ENCODE results near the gene MAD2L2. TPM values are rescaled to one million over a fixed set of nuclear protein-coding genes. Genes with fewer than 3 reads are reported as not detected.

MAD2L2 gene
- total RNA-seq, 1 experiment from 2014 or later = 93.8 TPM

DNA sequence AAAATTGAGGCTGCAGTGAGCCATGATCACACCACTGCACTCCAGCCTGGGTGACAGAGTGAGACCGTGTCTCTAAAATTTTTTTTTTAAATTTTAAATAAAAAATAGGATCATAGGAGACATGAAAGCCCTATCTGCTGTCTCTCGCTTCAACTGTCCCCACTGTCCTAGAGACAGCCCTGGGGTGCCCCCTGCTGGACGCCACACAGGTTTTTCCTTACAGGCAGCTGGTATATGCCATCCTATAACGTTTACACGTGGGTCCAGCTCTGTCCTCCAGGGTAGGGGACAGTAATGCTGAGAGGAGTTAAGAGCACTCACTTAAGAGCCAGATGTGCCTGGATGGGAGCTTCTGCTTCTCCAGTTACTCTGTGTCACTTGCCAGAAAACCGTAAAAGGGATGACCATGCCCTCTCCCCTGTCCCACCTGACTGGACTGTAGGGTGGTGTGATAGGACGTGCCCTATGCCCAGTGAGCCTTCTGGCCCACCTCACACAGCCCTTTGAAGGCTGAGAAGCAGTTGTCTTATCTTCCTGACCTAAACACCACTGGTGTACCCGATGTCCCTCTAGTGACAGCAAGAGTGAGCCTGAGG, 35.2 kb downstream of the MAD2L2 start:
- no peaks in the 10 kb centered on the region for H3K9me2 ChIP-seq (ENCODE audit: insufficient read depth)
- ATAC-seq (peak; percentile 78), DNase-seq (ENCODE audit: low read depth, low spot score) (peak; percentile 62)
- H3K4me3 ChIP-seq (replicated peaks in 1 of 2; ENCODE audit: low read depth in 1 of 2, low read length in 2 of 2) = no peak overlapping the region
- no peak overlapping the region for H3K27ac ChIP-seq (ENCODE audit: low read depth, low read length)
- no peaks in the 10 kb centered on the region for H4K20me1 ChIP-seq (ENCODE audit: insufficient read depth)
- H3K27me3 ChIP-seq (ENCODE audit: insufficient read depth, low read length) = no peaks in the 10 kb centered on the region
- H2AFZ ChIP-seq (ENCODE audit: low read depth, low read length, poor library complexity, severe bottlenecking) = no peak overlapping the region
- TF ChIP-seq, protein P1, sequence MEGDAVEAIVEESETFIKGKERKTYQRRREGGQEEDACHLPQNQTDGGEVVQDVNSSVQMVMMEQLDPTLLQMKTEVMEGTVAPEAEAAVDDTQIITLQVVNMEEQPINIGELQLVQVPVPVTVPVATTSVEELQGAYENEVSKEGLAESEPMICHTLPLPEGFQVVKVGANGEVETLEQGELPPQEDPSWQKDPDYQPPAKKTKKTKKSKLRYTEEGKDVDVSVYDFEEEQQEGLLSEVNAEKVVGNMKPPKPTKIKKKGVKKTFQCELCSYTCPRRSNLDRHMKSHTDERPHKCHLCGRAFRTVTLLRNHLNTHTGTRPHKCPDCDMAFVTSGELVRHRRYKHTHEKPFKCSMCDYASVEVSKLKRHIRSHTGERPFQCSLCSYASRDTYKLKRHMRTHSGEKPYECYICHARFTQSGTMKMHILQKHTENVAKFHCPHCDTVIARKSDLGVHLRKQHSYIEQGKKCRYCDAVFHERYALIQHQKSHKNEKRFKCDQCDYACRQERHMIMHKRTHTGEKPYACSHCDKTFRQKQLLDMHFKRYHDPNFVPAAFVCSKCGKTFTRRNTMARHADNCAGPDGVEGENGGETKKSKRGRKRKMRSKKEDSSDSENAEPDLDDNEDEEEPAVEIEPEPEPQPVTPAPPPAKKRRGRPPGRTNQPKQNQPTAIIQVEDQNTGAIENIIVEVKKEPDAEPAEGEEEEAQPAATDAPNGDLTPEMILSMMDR (IDR thresholded peaks at IDR 0.05 in 2 of 3, conservative IDR thresholded peaks at IDR 0.05 in 1 of 3; ENCODE audit: borderline replicate concordance in 1 of 3, insufficient read depth in 1 of 3, low read depth in 2 of 3, low read length in 2 of 3) = peak in 2 of 3 experiments; percentile 73 to 87; a peak in 4 of 6 replicates
- no peak for TF ChIP-seq TCF7L2 (IDR thresholded peaks at IDR 0.05; ENCODE audit: borderline replicate concordance, extremely low read depth, insufficient read depth, insufficient read length)
- BruUV-seq (replicated peaks) = no TSS peak
- POLR2A ChIA-PET = no interaction called here
- H3K4me2 ChIP-seq (ENCODE audit: low read length) = no peak overlapping the region
- intact Hi-C loops (cut with micrococcal nuclease) = loop anchor here (1.0 kb wide), 1 partner anchor 608 kb away; no protein-coding TSS in a partner anchor
- no peaks in the 10 kb centered on the region for H3K9me3 ChIP-seq (ENCODE audit: control insufficient read depth in 1 of 2, insufficient read depth in 1 of 2, low read depth in 1 of 2, low read length in 2 of 2)
- no peaks in the 10 kb centered on the region for H3K36me3 ChIP-seq (ENCODE audit: control insufficient read depth in 1 of 2, insufficient read depth in 2 of 2, low read length in 2 of 2)
- CTCF ChIA-PET = interaction anchor here (0.6 to 2.3 kb wide), 12 partner anchors 9 to 608 kb away, joined by 3 to 29 read pairs (median 4); partner anchors contain the start of genes AGTRAP, FBXO2, FBXO44 and FBXO6
- no peaks in the 10 kb centered on the region for H3K79me2 ChIP-seq (ENCODE audit: insufficient read depth, low read length)
- RAD21 ChIA-PET (ENCODE audit: low non-redundant PET in 1 of 2, low total read pairs in 2 of 2, uncharacterized antibody in 2 of 2, unreplicated experiment in 2 of 2) = interaction anchor here (0.6 to 1.3 kb wide), 4 partner anchors 537 to 609 kb away, joined by 3 to 9 read pairs (median 4); no protein-coding TSS in a partner anchor
- peaks cover 2 to 14% of the 10 kb centered on the region in 2 experiments; a peak in 3 of 4 replicates for H3K4me1 ChIP-seq (ENCODE audit: control insufficient read depth in 1 of 2, insufficient read depth in 2 of 2, low read length in 2 of 2)
- H3K9ac ChIP-seq (ENCODE audit: low read length) = no peak overlapping the region

DNA sequence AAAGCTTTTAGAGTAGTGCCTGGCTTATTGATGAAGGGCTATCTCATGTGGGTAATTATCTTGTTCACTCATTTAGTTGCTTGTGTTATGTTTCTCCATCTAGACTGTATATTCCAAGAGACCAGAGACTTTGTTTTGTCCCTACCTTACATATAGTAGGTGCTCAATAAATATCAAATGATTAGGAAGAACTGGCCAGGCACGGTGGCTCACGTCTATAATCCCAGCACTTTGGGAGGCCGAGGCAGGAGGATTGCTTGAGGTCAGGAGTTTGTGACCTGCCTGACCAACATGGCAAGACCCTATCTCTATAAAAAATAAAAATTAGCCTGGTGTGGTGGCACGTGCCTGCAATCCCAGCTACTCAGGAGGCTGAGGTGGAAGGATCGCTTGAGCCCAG, 35.7 kb downstream of the MAD2L2 start:
- H3K9ac ChIP-seq (ENCODE audit: low read length) = no peak overlapping the region
- H3K9me3 ChIP-seq (ENCODE audit: control insufficient read depth in 1 of 2, insufficient read depth in 1 of 2, low read depth in 1 of 2, low read length in 2 of 2) = no peaks in the 10 kb centered on the region
- intact Hi-C loops (cut with micrococcal nuclease) = loop anchor here (1.0 kb wide), 1 partner anchor 608 kb away; no protein-coding TSS in a partner anchor
- TF ChIP-seq, protein P1 (IDR thresholded peaks at IDR 0.05 in 2 of 3, conservative IDR thresholded peaks at IDR 0.05 in 1 of 3; ENCODE audit: borderline replicate concordance in 1 of 3, insufficient read depth in 1 of 3, low read depth in 2 of 3, low read length in 2 of 3) = no peak
- no peak for TF ChIP-seq ZNF274 (IDR thresholded peaks at IDR 0.05; ENCODE audit: low read depth, low read length)
- no TSS peak for BruUV-seq (replicated peaks)
- POLR2A ChIA-PET = no interaction called here
- no peak overlapping the region for H2AFZ ChIP-seq (ENCODE audit: low read depth, low read length, poor library complexity, severe bottlenecking)
- H3K27ac ChIP-seq (ENCODE audit: low read depth, low read length) = no peak overlapping the region
- DNase-seq (ENCODE audit: low read depth, low spot score) (no peak), ATAC-seq (no peak)
- CTCF ChIA-PET = interaction anchor here (0.5 to 2.3 kb wide), 10 partner anchors 74 to 608 kb away, joined by 3 to 29 read pairs (median 4); partner anchors contain the start of gene AGTRAP
- no peak overlapping the region for H3K4me3 ChIP-seq (replicated peaks in 1 of 2; ENCODE audit: low read depth in 1 of 2, low read length in 2 of 2)
- H3K27me3 ChIP-seq (ENCODE audit: insufficient read depth, low read length) = no peaks in the 10 kb centered on the region
- H3K36me3 ChIP-seq (ENCODE audit: control insufficient read depth in 1 of 2, insufficient read depth in 2 of 2, low read length in 2 of 2) = no peaks in the 10 kb centered on the region
- RAD21 ChIA-PET (ENCODE audit: low non-redundant PET in 1 of 2, low total read pairs in 2 of 2, uncharacterized antibody in 2 of 2, unreplicated experiment in 2 of 2) = interaction anchor here (0.6 to 1.3 kb wide), 4 partner anchors 537 to 608 kb away, joined by 3 to 9 read pairs (median 4); no protein-coding TSS in a partner anchor
- no peaks in the 10 kb centered on the region for H3K9me2 ChIP-seq (ENCODE audit: insufficient read depth)
- no peaks in the 10 kb centered on the region for H3K79me2 ChIP-seq (ENCODE audit: insufficient read depth, low read length)
- no peak overlapping the region for H3K4me2 ChIP-seq (ENCODE audit: low read length)
- peaks cover 0 to 9% of the 10 kb centered on the region in 2 experiments; a peak in 1 of 4 replicates for H3K4me1 ChIP-seq (ENCODE audit: control insufficient read depth in 1 of 2, insufficient read depth in 2 of 2, low read length in 2 of 2)
- H4K20me1 ChIP-seq (ENCODE audit: insufficient read depth) = no peaks in the 10 kb centered on the region

Measured in HCT116 (cell line).